ENCODE data around the gene COX4I2. TPM values are rescaled to one million over a fixed set of nuclear protein-coding genes. Genes with fewer than 3 reads are reported as not detected.

Gene COX4I2
- total RNA-seq, 1 donor from 2014 or later = not detected

- DNase-seq (ENCODE audit: low read depth in 2 of 2) = no peak
Measured at GRCh38 chr20:31693987-31694661, 56.4 kb downstream of the COX4I2 start.

Other genes with a start within 250 kb of the COX4I2 start
- gene DEFB119, start 247.3 kb upstream of the COX4I2 start, total RNA-seq = not detected in 2 replicates
- gene DEFB121, start 231.7 kb upstream of the COX4I2 start, total RNA-seq = not detected in 2 replicates
- not detected in 2 replicates for gene DEFB123, start 197.3 kb upstream of the COX4I2 start, total RNA-seq
- gene DEFB124, start 162.8 kb upstream of the COX4I2 start, total RNA-seq = not detected in 2 replicates
- under 0.01 TPM in 1 of 2 replicates, not detected in the other for gene REM1, start 162.6 kb upstream of the COX4I2 start, total RNA-seq
- gene HM13, start 123.5 kb upstream of the COX4I2 start, total RNA-seq = 31.6 and 37.9 TPM in 2 replicates
- 478 and 838 TPM in 2 replicates for gene ID1, start 32.6 kb upstream of the COX4I2 start, total RNA-seq
- gene BCL2L1, start 85.0 kb downstream of the COX4I2 start, total RNA-seq = 36.0 and 40.7 TPM in 2 replicates
- gene TPX2, start 101.4 kb downstream of the COX4I2 start, total RNA-seq = 5.8 and 18.1 TPM in 2 replicates
- gene MYLK2, start 181.4 kb downstream of the COX4I2 start, total RNA-seq = 17.3 and 18.5 TPM in 2 replicates
- gene FOXS1, start 207.7 kb downstream of the COX4I2 start, total RNA-seq = 0.20 and 0.22 TPM in 2 replicates
- gene DUSP15, start 232.6 kb downstream of the COX4I2 start, total RNA-seq = 0.65 and 0.79 TPM in 2 replicates
- under 0.01 and 0.22 TPM in 2 replicates for gene TTLL9, start 232.7 kb downstream of the COX4I2 start, total RNA-seq